CD4-positive, alpha-beta T cell treated with Interleukin-1 beta for 1 hour (primary cell): ENCODE data around the gene FGF18.

Experiments
- DNase-seq, 2 donors: peaks; one replicate each; pipeline ENCODE4 v3.0.0-alpha.2; 2020 to 2022

The FGF18 gene

DNA sequence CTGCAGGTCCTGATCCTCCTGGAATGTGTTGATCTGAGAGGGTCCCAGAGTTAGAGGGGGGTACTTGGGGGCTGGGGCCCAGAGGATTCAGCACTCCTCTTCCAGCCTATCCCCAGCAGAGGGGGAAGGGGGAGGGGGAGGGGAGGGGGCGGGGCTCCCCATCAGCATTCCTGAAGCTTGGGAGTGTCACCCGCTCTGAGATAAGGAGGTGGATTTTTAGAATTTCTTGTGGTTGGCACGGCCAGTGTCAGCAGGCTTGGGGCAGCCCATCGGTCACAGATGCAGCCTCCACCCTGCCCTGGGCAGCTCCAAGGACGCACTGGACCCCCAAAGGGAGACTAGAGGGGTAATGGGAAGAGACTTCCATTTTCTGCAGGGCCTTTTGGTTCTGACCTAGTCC is 5.3 kb downstream of the FGF18 start:
- DNase-seq, result no peak

DNA sequence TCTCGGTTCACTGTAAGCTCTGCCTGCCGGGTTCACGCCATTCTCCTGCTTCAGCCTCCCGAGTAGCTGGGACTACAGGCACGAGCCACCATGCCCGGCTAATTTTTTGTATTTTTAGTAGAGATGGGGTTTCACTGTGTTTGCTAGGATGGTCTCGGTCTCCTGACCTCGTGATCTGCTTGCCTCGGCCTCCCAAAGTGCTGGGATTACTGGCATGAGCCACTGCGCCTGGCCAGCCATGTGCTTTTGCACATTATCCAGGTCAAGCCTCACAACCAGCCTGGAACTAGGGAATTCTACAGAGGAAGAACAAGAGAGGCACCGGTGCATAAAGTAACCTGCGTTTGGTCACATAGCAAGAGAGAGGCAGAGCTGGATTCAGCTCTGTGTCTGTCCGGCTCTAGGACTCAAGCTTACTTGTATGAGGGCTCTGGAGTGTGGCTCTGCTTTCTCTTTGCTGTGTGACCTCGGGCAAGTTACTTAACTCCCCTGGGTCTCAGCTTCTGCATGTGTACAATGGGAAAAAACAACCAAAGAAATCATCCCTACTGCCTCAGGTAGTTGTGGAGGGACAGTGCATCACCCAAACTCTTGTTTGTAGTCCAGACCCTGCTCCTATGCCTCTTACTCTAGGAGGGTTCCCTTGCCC is 6.3 kb downstream of the FGF18 start:
- DNase-seq, result no peak

DNA sequence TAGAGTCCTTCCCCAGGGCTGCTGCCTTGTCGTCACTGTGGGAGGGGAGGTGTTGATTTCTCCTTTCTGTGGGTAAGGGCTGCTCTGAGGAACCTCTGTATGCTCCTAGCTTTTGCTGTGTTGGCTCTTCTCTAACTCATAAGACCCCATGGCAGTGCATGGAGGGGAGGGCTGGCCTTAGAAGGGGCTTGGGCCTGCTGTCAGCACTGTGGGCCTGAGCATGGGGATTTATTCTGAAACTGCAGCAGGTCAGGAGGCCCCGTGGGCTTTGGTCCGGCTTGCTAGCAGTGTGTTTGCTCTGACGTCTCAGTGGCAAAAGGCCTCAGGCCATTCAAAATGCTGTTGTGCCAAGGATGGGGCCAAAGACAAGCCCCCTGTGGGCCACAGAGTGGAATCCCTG is 6.8 kb downstream of the FGF18 start:
- no peak for DNase-seq

DNA sequence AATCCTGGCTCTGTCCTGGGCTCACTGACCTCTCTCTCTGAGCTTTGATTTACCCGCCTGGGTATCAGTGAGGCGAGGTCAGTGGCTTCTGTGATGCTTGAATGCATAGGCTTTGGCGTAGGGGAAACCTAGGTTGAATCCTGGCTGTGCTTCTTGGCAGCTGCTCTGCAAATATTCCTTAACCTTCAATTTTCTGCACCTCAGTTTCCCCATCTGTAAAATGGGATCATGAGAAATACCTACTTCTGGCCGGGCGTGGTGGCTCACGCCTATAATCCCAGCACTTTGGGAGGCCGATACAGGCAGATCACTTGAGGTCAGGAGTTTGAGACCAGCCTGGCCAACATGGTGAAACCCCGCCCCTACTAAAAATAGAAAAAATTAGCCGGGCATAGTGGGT is 7.2 kb downstream of the FGF18 start:
- DNase-seq, result no peak

DNA sequence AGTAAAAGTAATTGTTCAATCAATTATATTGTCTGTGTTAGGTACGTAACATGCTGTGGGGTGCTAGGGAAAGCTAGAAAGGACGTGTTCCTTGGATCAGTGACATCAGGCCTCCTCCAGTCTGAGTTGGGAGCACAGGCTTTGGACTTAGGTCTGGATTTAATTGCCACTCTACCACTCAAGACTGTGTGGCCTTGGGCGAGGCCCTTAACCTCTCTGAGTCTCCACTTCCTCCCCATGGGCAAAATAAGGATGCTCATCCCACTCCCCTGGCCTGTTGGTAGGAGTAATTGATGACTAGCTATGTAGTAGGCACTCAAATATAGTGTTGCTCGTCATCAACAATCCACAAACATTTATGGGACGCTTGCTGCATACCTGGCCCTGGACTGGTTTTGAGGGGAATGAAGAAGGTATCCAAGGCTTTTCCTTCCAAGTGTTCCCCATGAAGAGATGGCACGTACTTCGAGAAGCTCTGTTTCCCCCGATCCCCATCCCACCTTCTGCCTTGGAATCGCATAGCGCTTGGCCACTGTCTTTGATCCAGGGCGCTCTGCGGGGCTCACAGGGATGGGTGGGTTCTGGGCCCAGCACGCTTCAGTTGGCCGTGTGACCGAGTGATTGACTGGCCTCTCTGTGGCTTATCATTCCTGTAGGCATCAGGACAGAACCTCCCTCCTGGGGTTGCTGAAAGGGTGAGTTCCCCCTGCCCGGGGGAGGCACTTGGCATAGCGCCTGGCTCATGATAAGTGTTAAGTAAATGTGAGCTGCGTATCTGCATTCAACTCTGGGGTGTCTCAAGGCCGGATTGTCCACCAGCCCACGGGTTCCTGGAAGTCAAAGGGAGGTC is 8.1 kb downstream of the FGF18 start:
- no peak for DNase-seq

DNA sequence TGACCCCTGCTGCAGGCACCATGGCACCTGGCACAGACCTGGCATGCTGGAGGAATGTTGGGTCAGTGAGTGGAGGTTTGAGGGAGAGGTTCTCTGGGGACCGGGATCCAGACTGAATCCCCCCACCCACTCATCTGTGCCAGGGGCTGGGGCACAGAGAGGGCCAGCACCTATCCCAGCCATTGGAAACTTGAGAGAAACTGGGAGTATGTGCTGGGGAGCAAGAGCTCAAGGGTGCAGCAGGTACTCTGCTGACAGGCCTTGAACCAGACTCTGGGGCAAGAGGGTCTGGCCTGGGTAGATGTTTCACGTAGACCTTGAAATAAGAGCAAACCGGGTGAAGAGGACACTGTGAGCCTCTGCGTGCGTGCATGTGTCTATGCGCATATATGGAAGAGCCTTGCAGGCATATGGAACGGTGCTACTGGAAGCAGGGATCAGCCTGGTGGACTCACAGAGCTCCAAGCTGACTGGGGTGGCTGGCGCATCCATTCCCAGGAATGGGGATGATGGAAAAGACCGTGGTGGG is 8.8 kb downstream of the FGF18 start:
- DNase-seq, result no peak

DNA sequence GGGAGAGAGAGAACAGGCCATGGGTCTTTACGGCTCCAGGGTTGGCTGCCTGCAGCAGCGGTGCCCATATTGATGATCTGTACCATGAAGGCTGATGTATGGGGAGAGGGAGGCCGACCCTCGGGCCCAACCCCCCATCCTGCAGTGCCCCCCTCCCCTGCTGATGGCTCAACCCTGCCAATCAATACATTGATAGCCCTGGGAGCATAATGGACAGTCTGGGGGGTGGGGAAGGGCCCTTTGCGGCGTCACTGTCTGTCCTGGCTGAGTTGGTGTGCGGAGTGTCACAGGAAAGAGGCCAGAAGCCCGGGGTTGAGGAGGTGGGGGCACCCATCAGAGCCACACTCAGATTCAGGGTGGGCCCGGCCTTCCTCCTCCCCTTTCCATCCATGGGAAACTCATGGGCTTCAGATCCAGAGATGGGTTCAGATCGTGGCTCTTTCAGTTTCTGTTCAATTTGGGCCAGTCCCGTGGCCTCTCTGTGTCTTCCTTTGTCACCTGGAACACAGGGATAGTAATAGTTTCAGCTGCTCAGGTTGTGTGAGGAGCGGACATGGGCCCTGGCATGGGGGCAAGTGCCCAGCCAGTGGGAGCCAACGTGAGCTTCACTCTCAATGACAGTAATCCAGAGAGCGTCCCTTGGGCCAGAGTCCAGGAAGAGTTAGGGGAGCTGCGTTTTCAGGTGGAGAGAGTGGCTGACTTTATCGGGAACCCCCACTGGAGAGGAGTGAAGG is 9.5 kb downstream of the FGF18 start:
- DNase-seq, result no peak

DNA sequence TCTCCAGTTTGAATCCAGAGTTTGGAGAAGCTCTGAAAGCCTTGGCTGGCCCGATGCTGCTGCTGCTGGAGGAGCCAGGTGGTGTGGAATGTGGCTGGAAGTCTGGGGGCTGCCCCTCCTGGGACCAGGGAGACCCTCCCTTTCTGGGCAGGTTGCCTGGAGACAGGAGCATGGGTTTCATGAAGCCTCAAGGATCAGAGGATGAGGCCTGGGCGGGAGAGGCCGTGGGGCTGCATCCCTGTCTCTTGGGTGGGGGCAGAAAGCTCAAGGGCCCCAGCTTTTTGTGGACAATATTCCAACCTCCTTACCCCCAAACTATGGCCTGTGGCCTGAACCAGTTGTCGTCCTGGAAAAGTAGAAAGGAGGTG is 10.1 kb downstream of the FGF18 start:
- DNase-seq, result no peak

DNA sequence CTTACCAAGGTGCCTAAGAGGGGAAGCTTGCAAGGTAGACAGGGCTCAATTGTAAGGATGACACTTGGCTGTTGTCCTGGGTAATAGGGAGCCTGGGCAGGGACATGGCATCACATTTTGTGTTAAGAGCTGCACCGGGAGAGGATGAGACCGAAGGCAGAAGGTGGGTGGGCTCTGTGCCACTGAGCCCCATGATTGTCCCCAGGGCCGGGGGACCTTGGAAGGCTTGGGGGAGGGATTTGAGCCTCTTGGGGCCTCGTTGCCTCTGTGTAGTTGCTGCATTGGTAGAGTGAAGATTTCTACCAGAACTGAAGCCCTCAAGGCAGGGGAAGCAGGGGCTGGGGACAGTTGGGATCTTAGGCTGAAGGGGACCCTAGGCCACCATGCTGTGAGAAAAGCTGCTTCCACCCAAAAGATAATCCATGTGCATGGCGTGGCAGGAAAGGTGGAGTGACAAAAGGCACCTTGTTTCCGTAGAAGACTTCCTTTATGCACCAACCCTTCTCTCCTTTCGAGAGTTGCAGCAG is 11.9 kb downstream of the FGF18 start:
- no peak for DNase-seq

DNA sequence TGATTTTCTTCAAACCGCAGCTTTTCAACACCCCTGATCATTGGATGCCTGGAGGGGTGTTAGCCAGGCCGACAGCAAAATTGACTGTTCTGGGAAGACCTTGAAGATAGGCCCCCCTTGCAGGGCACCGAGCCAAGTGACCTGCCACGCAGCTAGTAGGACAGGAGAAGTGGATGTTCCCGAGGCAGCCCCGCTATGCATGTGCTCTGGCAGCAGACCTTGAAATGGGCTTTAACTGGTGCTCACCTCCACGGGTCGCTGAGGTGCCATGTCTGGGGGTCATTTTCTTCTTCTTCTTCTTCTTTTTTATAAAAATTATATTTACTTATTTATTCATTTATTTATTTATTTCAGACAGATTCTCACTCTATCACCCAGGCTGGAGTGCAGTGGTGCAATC is 12.6 kb downstream of the FGF18 start:
- DNase-seq, result no peak

DNA sequence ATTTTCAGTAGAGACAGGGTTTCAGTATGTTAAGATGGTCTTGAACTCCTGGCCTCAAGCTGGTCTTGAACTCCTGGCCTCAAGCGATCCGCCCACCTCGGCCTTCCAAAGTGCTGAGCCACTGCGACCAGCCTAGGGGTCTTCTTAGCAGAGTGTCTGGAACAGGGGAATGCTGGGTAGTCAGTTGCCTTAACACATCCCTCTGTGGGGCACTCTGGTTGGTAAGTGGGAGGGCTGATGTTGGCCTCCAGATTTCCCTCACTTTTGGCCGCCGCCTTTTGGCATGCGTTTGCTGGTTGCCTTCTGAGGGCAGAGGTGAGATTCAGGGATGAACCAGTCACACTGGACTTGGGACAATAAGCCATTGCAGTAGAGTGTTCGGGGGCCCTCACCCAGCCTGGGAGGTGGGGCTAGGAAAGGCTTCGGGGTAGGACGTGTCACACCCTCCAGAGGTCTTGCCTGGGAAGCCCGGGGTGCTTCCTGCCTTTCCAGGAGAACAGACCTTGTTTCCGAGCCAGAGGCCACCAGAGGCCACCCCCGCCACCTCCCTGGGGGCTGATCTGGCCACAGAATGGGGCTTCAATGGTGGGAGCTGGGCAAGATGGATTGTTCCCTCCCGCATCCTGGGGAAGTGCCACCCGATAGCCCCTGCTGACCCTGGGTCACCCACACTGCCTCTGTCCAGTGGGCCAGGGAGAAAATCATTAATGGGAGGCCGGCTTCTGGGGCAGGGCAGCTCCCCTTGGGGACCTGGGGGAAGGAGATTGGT is 13.3 kb downstream of the FGF18 start:
- no peak for DNase-seq

DNA sequence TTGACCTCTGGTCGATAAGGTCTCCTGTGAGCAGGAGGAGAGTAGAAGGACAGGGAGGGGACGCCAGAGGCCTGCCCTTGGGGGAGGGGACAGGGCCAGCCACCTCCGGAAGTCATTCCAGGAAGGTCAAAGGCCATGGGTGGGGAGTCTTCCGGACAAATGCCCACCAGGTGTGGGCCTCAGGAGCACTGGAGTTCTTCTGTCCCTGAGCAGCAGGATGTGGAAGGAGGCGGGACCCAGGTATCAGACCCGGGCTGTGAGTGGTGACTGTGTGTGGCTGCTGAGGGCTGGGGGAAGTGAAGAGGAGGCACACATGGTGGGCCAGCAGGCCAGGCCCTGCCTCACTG is 13.9 kb downstream of the FGF18 start:
- DNase-seq, result no peak

DNA sequence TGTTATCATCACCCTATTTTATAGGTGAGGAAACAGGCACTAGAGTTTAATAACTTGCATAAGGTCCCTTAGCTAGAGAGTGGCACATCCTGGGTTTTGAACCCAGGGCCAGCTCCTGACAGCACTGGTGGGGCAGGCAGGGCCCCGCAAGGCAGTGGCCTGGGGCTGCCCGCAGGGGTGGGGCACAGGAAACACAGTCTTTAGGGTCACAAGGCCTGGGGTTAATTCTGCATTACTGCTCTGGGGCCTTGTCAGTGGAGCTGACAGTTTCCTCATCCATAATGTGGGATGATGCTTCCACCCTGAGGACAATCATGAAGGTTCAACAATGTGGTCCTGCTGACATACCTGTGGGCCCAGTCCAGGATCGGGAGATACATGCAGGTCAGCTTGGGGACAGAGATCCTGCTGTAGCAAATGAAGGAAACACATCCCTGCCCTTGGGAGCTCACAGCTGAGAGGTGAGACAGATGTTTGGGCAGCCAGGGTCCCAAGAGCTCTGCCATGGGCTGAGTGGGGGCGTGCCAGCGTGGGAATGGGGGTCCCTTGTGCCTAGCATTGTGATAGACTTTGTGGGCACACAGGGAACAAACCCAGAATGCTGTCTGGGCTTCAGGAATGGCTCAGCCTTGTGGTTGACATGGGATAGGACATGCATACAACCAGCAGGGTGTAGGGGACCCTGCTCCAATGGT is 14.7 kb downstream of the FGF18 start:
- DNase-seq, result no peak

DNA sequence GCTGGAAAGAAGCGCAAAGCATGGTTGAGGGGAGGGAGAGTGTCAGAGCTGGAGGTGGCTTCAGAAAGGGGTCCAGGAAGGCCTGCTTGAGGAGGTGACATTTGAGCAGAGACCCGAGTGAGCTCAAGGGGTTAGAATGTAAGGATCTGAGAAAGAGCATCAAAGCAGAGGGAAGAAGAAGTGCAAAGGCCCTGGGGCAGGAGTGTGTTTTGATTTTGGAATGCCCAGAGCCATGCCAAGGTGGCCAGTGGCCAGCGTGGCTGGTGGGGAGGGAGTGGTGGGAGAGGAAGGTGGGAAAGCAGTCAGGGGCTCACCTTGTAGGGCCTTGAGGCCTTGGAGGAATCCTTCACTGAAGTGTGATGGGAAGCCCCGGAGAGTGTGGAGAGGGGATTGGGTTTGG is 15.4 kb downstream of the FGF18 start:
- no peak for DNase-seq

DNA sequence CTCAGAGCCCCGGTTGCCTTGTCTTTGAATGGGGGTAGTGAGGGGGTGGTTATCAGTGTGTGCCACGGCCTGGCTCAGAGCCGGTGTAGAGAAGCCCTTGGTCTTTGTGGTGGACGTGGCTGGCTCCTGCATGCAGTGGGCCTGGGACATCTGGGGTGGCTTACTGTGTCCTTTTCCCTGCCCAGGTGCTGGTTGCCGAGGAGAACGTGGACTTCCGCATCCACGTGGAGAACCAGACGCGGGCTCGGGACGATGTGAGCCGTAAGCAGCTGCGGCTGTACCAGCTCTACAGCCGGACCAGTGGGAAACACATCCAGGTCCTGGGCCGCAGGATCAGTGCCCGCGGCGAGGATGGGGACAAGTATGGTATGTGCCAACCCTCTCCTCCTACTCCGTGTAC is 16.5 kb downstream of the FGF18 start:
- no peak for DNase-seq

DNA sequence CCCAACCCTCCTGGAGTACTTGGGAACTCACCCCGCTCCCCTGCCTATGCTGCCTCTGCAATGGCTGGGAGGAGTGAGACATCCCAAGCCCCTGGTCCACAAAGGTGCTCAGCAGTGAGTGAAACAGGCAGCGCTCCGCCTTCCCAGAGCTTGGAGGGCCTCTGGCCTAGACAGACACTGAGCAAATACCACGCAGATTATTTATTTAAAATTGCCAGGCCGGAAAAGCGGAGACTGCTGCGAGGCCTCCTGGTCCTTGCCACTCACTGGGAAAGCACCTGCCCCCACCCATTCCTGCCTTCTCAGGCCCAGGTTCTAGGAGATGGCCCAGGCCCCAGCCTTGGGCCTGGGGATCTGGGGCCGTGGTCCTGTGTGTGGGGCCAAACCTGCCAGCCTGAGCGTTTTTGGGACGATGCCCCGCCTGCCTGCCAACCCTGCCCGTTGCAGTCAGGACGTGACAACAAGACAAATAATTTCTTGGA is 17.4 kb downstream of the FGF18 start:
- no peak for DNase-seq

DNA sequence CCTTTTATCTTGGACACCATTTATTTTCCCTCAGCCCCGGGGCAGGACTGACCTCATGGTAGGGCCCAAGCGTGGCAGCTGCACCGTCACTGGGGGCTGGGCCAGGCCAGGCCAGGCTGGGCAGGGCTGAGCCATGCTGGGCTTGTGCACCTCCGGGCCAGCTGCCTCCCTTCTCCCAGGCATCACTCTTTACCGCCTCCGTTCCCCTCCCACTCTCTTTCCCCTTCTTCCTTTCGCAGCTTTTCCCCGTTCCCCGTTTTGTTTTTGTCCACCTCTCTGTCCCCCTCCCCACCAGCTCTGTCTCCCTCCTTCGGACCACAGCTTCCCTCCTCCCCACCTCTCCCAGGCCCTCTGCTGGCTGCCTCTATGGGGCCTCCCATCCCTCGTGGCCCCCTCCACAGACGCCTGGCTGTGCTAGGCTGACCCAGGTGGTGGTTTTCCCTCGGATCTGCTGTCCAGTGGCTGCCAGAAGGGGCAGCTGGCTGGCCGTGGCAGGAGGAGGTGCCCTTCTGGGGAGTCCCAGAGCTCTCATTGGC is 17.9 kb downstream of the FGF18 start:
- DNase-seq, result no peak

DNA sequence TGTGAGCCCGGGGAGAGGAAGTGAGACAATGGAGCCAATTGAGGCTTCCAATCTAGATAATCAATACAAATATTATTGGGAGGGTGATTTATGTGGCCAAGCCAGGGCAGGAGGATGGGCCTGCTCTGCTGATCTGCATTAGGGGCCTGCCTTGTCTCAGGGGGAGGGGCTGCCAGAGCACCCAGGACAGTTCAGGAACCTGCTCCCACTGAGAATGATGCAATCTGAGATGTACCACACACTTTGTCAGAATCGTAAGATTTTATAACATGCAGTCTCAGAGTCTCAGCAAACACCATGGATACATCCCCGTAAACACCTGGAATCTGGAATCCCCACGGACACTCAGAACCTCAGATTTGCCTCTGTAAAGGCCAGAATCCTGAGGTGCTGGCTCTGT is 19.3 kb downstream of the FGF18 start:
- DNase-seq, result no peak

DNA sequence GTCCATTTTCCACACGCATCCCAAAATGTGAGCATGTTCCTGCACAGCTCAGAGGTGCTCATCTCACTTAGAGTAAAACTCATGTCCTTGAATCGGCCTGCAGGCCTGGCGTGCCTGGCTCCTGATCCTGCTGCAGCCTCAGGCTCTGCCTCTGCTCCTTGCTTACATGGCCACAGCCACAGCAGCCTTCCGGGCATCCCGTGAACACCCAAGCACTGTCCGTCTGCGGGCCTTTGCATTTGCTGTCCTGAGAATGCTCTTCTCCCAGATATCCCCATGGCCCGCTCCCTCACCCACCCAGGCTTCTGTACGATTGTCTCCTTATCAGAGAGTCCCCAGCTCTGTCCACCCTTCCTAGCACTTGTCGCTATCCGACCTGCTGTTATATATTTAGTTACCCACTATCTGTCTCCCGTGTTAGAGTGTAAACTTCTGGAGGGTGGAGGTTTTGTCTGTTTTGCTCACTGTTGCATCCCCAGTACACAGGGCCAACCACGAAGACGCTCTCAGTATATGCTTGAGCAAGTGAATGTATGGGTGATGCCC is 21.9 kb downstream of the FGF18 start:
- DNase-seq, result no peak

DNA sequence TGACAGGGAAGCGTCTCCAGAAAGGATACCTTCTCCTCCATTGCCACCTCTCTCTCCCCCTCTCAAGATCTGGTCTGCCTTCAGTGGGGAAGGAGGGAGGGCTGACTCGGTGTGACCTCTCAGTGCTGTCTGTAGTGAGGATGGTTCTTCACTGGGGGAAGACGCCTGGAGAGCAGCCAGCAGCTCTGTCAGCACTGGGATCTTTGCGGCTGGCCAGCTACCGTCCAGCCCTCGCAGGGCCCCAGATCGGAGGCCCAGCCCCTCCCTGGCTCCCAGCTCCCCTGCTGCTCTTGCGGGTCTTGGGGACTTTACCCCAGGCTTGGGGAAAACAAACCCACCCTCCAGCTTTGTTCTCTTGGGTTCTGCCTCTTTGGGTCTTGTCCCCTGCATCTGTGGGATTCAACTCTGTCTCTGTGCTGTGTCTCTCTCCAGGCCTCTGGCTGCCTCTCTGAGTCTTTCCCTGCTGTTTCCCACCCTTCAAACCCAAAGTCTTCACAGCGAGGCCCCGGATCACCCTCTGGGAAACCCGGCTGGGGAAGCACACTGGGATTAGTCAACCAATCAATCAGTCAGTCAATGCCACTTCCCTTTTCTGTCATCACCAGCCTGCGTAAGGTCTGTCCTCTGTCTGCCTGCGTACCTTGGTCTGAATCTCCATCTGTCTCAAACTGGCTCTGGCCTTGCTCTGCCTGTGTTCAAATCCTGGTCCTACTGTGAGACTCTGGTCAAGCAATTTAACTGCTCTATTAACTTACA is 23.0 kb downstream of the FGF18 start:
- no peak for DNase-seq

DNA sequence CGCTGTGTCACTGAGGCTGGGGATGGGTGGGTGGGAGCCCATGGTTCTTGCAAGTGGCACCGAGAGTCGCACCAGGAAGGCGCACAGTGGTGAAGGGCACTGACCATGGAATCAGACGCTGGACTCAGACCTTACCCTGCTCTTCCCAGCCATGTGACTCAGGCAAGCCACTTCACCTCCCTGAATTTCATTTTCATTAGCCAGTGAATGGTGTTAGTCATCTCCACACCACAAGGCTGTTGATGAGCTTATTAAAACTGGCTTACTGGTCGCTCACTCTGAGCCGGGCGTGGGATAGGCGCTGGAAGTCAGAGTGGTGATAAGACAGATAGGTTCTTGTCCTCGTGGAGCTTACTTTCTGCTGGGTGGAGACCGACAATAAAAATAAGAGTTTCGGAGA is 25.1 kb downstream of the FGF18 start:
- DNase-seq, result no peak
